GM18867 (cell line): Measurements from ENCODE around the gene ACTR3C.
"Not testable (repeated sequence)": the region's sequence is repeated elsewhere in the genome, so short reads cannot be mapped to it uniquely, and the experiment has no call there.

Experiments used
- ATAC-seq: cut with Tn5 transposase; IDR thresholded peaks from one replicate; pipeline ENCODE4 v1.9.1; 2021; ENCODE audit warnings: mild to moderate bottlenecking, moderate library complexity; ENCODE audit not compliant: unreplicated experiment

The ACTR3C gene

DNA sequence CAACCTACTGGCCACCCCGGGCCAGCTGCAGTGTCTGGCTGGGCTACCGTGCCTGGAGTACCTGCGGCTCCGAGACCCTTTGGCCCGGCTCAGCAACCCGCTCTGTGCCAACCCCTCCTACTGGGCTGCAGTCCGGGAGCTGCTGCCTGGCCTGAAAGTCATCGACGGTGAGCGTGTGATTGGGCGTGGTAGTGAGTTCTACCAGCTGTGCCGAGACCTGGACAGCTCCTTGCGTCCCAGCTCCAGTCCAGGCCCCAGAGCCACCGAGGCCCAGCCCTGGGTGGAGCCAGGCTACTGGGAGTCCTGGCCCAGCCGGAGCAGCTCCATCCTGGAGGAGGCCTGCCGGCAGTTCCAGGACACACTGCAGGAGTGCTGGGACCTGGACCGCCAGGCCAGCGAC, 13.8 kb upstream of the ACTR3C start:
- no peak for ATAC-seq

DNA sequence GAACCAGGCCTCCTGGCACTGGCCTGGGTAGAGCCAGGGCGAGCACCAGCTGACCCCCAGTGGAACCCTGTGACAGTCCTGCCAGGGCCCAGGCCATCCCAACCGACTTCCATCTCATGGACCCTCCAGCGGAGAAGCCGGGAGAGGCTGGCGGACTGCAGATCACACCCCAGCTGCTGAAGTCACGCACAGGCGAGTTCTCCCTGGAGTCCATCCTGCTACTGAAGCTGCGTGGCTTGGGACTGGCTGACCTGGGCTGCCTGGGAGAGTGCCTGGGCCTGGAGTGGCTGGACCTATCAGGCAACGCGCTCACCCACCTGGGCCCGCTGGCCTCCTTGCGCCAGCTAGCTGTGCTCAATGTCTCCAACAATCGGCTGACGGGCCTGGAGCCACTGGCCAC, 13.4 kb upstream of the ACTR3C start:
- ATAC-seq, result no peak

DNA sequence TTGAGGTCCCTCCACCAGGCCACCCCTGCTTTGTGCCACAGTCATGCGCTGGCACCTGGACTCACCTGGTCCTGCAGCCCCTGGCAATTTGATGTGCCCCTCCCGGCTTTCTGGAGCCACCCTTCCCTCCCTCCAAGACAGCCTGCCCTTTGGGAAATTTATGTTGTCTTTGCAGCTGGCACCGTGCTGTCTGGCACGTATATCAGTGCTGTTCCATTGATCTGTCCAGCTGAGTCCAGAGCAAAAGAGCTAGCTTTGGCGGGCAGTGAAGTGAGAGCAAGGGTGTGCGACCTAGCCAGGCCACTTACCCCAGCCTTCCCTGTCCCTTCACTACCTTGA, 12.4 kb upstream of the ACTR3C start:
- no peak for ATAC-seq

DNA sequence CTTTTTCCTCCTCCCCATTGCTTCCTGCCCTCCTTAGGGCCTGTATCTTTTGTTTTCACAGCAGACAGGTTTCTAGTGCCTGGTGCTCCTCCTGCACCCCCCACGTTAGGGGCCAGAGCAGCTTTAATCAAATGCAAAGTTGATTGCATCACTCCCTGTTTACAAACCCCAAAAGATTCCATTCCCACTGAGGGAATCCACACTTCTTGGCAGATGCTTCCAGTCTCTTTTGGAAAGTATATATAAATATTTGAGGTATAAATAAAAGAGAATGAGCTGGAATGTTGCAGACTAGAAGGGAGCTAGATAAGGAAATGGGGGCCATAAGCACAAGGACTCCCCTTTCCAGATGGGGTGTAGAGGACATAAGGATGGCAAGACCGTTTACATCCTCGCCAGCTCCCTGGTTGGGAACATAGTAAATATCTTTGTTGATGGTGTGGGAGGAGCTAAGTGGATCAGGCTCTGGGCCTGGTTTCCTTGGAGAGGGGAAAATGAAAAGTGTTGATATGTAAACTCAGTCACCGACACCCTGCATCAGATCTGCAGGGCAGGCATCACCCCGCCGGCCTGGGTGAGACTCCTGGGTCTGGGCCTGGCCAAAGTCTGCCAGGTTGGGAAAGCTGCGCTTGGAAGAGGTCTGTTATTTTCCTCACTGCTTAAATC, 11.9 kb upstream of the ACTR3C start:
- no peak for ATAC-seq

DNA sequence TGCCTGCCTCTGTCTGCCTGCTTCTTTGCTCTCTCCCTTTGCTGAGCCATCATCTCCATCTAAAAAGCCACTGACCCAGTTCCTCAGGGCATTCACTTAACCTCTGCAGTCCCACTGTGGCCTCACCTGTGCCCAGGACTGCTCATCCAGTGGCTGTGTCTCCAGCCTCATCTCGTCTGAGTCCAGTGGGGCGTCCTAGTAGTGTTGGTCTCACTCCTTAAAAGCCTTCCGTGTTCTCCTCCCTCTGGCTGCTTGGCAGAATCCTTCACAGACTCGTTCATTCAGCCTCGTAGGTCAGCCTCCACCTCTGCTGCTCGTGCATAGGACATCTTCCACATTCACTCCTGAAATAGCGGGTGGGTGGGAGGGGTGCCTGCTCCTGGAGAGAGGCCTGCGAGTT, 10.8 kb upstream of the ACTR3C start:
- ATAC-seq, result no peak

DNA sequence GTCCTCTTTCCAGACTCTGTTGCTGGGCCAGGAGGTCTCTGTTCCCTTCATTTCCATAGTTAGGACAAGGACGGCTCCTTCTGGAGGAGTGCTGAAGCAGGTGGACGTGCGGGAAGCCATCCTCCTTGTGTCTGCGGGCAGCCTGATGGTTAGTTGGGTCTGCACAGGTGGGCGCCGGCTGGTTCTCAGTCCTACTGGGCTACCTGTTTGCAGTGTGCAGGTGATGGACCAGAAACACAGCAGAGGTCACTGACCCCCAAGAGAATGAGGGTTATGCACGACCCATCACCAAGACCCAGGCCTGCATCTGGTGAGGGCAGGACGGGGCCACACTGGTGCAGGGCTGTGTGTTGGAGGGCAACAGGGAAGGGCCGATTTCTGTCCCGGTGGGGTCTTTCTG, 10.3 kb upstream of the ACTR3C start:
- ATAC-seq, result no peak

DNA sequence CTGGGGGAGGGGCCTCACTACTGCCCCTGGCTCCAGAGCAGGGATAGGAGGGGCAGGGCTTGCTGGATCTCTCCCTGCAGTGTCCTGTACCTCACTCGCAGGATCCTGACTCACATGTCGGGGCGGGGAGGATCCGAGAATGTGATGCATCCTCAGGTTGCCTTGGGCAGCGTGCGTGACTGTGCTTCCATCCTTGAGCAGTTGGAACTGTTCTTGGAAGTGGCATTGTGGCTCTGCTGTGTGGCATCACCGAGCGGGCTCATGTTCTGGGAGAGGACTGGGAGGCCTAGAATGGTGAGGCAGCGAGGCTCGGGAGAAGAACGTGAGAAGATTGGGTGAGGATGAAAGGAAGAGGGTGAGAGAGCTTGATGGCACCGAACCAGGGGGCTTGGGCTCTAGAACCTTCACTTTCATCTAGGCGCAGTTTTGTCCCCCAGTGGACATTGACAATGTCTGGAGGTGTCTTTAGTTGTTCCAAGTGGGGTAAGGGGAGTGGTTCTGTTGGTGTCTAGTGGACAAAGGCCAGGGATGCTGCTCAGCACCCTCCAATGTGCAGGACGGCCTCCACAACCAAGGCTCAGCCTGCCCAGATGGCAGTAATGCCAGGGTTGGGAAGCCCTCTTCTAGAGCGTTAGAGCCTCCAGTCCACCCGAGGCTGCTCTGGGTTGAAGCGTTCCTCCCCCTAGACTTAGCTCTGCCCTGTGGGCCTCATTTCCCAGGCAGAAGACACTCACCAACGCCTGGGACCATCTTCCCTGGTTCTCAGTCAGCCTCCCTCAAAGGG, 9.7 kb upstream of the ACTR3C start:
- no peak for ATAC-seq

DNA sequence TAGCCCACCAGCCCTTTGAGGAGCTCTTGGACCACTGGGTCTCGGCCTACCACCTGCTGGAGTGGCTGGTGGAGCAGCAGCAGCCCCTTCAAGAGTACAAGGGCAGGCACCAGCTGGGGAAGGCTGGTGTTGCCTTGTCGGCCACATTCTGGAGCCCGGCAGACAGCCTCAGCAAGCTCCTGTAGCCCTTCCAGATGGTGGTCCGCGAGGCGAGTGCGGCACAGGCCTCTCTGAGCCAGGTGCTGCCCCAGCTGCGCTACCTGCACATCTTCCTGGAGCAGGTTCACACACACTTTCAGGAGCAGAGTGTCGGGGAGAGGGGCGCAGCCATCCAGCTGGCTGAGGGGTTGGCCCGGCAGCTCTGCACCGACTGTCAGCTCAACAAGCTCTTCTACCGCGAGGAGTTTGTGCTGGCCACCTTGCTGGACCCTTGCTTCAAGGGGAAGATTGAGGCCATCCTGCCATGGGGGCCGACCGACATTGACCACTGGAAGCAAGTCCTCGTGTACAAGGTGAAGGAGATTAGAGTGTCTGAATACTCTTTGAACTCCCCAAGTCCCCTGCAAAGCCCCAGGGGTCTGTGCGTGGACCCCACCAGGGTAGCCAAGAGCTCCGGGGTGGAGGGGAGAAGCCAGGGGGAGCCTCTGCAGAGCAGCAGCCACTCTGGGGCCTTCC, 7.0 kb upstream of the ACTR3C start:
- no peak for ATAC-seq

DNA sequence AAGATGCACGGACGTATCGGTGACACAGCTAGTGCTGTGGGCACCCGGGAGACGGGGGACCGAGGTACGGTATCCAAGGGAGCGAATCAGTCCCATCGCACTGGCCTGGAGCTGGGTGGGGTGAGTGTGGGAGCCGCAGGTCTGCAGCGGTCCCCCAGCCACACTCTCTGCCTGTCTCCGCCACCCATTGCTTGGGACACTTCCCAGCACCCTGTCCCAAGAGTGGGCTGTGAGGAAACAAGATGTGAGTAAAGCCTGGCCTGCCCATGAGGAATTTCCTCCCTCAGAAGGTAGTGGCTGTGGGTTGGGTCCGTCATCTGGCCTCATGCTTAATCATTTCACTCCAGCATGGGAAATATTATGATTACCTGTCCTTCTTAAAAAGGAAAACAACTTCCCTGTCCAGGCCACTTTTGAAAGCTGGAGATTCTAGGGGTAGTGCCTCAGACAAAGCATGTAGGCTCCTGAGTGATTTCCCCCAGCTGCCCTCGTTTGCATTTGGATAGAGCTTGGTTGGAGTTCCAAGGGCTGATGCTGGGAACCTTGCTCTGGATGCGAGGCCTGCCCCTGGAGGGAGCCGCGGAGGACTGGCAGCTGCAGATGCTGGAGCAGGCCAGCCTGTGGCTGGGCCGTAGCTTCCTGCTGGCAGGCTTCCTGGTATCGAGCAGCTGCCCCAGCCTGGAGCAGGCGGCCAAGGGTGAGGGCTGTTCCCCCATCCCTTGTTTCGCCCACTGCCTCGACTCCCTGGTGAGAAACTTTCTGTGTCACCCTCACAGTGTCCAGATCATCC, 6.2 kb upstream of the ACTR3C start:
- ATAC-seq, result no peak

DNA sequence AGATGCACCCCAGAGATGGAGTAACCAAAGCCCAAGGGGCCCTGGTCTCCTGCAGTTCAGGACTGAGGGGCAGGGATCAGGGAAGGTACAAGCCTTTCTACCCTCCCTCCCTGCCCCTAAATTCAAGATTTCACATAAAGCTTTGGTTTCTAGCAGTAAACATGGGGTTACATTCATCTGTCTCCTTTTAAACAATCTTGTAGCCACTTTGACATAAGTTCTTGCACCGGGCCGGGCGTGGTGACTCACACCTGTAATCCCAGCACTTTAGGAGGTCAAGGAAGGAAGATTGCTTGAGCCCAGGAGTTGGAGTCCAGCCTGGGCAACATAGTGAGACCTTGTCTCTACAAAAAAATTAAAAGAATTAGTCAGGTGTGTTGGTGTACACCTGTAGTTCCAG, 4.0 kb upstream of the ACTR3C start:
- ATAC-seq, result no peak

DNA sequence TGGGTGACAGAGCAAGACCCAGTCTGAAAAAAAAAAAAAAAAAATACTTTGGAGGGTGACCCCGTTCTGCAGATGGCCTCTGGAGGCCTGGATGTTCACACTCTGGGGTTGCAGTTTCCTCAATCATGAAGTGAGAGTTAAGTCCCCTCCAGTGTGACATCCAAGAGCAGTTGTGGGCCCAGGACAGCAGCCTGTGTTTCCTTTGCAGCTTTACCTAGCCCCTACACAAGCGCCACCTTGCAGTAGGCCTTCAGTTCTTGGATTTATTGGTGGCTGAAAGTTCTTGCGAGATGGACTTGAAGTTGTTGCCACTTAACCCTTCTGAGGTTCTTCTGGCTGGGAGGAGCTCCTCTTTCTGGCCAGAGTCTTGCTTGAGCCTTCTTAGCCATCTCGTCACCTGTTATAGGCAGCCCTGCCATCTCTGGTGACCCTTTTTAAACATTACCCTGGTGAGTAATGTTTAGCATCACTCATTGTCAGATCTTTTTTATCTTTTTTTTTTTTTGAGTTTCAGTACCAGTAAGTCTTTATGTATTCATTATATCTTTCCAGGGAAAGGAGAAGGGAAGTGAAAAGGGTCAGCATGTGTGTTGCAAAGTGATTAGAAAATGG, 3.4 kb upstream of the ACTR3C start:
- no peak for ATAC-seq

DNA sequence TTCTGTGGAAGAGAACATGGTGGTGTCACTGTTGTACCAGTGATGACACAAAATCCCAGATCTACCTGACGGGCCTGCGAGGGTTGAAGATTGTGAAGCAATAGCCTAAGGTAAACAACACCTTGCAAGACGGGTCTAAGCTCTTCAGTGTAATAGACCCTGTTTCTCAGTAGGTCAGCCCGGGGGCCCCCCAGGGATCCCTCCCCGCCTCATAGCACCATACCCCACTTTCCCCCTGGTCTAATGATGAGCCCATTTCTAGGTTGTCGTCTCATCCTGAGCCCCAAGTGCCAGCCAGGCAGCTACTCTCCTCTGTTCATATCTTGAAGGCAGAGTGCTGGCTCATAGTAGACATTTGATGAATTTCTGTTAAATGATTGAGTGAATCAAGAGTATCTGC, 2.6 kb upstream of the ACTR3C start:
- ATAC-seq, result no peak

DNA sequence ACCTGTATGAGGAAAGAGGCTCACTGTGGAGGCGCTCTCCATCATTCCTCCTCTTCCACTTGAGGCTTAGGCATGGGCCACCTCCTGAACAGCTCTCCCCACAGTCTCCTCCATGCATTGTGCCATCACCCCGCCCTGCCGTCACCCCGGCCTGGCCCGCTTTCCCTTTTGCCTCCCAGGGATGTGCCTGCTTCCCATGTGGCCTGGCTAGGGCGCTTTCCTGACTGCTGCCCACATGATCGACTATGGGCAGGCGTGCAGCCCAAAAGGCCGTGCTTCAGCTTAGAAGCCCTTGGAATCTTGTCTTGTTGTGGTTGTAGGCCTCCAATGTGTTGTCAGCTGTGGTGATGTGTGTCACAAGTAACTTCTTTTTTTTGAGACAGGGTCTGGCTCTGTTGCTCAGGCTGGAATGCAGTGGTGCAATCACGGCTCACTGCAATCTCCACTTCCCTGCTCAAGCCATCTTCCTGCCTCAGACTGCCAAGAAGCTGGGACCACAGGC, 1.8 kb upstream of the ACTR3C start:
- no peak for ATAC-seq

DNA sequence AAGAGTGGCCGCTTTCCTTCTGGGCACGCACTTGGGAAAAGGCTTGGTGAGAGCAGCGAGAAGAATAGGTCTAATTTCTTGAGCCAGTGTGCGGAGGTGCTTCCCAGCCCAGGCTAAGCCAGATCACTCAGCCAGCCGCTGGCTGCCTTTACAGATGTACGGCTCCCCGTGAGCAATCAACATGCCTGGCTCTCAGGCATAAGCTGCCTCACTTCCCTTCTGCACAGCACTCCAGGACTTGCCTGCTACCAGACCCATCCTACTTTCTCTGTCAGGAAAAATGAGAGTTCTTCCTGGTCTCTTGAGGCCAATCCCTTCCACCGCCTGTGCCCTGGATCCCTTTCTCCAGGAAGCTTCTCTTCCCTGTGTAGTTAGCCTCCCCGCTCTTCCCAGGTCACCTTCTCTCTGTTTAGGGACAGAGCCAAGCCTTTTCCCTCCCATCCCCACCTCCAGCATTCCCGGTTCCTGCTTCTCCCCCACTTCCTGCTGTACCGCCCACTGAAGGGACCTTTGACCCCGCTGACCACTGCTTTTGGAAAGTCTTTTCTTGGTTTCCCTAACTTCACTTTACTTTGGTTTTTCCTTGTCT, 1.1 kb upstream of the ACTR3C start:
- no peak for ATAC-seq

DNA sequence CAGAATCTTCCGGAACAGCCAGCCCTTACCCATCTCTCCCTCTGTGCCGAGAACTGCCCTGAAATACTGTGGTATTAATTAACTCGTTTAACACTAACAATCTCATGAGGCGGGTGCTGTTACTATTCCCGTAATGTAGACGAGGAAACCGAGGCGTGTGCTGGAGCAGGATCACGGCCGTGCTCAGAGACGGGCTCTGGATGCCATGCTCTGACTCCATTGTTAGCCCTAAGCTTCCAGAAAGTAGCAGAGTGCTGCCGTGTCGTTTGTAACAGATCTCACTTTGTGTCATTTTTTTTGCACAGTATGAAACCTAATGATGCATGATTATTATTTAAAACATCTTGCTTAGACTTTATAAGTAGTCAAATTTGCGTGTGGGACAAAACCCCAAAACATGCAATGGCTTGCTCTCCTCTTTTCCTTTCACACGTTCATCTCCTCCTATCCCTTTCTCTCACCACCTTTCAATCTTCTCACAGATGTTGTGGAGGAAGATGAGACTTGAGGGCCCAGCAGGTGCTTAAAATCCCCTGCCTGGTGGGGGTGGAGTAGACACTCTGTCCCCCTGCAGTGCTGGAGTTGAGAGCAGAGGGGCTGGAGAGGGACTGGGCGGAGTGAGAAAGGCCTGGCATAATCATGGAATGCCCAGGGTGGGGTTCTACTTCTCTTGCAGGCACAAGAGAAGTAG, 482 bp upstream of the ACTR3C start:
- peak; percentile 25 for ATAC-seq

DNA sequence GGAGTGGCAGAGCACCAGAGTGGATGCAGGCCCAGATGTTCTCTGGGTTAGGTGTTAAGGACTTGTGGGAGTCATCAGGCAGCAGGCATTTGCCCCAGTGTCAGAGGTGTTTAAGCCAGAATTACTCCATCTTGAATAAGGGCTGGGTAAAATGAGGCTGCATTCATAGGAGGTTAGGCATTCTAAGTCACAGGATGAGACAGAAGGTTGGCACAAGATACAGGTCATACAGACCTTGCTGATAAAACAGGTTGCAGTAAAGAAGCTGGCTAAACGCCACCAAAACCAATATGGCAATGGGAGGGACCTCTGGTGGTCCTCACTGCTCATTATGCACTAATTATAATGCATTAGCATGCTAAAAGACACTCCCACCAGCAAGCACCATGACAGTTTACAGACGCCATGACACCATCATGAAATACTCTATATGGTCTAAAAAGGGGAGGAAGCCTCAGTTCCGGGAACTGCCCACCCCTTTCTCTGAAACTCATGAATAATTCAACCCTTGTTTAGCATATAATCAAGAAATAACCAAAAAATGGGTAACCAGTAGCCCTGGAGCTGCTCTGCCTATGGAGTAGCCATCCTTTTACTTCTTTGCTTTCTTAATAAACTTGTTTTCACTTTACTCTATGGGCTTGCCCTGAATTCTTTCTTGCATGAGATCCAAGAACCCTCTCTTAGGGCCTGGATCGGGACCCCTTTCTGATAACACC, 1.1 kb downstream of the ACTR3C start:
- ATAC-seq, result no peak

DNA sequence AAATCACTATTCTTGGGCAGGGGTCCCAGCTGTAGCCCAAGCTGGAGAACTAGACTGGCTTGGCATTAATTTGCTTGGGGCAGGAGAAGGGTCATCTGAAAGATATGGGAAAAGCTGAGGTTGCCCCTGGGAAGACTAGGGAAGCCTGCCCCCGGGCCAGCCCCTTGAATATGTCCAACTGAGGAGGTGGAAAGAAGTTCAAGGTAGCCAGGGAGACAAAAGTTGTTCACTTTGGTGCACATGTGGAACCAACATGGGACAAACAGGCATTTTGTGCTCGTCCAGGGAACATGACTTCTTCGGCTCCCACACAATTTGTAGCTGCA, 1.6 kb downstream of the ACTR3C start:
- no peak for ATAC-seq

DNA sequence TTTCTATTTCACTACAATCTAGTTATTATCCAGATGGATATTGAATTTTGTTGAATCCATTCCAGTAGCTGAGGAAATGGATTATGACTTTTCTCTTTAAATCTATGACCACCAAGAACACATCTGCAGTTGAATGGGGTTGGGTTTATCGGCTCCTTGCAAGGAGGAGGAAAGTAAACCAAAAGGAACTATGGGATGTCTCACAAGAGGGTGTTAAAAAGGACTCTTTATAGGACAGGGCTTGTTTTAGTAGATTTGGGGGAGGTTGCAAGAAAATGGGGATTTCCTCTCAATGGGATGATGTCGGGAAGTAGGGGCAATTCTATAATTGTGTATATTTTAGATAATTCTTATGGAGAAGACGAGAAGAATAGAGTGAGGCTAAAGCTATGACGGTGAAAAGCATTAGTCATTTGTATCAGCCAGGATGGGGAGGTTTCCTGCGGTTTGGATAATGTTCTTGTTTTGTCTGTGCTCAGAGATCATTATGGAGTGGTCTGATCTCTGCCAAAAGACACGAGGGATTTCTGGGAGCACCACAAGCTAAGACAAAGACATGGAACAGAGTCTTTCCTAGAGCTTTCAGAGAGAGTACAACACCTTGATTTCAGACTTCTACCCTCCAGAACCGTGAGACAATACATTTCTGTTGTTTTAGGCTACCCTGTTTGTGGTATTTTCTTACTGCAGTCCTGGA, 5.4 kb downstream of the ACTR3C start:
- ATAC-seq, result no peak

DNA sequence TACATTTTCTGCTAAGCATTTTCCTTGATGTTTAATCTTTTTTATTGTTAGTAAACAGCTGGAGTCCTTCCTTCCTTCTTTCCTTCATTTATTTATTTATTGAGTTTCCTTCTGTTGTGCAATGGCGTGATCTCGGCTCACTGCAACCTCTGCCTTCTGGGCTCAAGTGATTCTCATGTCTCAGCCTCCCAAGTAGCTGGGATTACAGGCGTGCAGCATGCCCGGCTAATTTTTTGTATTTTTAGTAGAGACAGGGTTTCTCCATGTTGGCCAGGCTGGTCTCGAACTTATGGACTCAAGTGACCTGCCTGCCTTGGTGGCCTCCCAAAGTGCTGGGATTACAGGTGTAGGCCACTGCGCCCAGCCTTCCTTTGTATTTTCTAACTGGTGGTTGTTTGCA, 6.4 kb downstream of the ACTR3C start:
- not testable (repeated sequence) for ATAC-seq
